ENCODE measurements around the gene NODAL.

Gene NODAL

DNA sequence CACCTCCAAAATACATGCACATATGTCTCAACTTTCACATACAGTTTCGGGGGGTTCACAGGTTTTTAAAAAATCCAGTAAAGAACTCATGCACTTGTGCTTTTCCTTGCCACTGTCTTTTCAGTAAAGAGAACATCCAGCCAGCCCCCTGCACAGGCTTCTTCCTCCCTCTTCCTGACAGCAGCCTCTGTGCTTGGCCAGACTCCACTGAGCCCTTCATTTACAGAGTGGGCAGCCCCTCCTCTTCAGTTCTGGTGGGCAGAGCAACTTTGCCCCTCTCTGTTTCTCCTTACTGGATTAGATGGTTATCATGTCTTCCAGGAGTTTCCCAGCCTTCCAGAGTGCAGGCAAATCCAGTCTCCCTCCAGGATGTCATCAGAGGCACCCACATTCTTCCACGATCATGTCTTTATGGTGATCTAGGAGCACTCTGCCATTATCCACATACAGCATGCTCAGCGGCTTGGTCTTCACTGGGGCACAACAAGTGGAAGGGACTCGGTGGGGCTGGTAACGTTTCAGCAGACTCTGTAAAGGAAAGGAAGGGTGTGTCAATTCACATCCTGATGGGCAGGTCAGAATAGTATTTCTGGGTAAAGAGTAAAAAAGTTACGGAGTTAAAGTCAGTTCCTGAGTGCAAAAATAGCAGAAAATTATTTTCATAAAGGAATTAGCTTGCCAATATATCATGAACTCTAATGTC, 8.8 kb downstream of the NODAL start:
- DNase-seq (ENCODE audit: low spot score): peak; percentile 5

DNA sequence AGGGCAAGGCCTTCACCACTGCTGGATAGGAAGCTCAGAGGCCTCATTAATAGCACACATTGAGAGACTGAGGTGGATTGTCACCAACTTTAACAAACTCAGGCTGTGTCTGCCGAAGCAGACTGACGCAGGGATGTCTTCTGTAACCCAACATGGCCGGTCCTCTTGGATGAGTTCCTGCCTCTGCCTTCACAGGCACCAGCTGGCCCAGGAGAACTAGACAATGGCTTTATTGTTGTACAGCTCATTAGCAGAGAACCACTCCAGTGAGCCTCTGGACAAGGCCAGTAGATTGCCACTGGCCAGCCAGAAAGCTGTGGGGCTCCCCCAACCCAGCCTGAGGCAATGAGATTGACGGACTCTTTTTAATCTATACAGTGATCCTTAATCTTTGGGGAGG, 9.4 kb downstream of the NODAL start:
- no peak for DNase-seq (ENCODE audit: low spot score)

DNA sequence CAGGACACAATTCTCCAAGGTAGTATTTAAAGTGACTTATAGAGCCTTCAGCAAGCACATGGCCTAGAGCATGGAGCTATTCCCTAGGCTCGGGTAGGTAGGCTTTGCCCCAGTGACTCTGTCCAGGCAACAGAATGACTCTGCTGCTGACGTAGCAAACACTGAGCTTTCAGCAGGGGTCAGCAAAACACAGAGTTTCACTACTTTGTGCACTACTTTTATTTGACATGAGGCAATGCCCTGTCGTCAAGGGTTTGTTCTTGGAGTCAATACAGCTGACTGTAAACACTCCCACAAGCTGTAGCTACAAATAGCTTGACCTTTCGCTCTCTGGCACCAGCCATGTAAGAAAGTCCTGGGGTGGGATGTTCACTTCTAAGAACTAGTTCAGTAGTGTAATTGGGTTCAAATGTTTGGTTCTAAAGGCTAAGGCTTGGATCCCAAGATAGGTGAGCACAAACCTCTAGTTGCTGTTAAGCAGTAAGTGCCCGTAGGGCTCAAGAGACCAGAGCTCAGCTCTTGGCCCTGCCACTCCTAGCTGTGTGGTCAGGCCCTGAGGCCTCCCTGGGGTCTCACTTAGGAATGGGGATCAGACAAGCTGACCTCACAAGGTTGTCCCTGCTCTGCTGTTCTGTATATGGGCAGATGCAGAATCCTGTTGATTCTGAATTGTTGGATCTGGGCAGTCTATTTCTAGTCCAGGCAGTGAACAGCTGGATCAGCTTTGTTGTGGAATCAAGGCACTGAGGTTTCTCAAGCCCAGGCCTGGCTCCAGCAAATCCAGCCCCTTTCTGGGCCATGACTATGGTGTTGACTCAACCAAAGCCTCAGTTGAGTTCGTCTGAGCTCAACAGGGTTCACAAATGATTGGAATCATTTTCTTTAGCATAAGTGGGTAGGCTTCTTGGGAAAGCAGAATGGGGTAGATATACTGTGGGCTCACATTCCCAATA, 10.7 kb downstream of the NODAL start:
- no peak for DNase-seq (ENCODE audit: low spot score)

DNA sequence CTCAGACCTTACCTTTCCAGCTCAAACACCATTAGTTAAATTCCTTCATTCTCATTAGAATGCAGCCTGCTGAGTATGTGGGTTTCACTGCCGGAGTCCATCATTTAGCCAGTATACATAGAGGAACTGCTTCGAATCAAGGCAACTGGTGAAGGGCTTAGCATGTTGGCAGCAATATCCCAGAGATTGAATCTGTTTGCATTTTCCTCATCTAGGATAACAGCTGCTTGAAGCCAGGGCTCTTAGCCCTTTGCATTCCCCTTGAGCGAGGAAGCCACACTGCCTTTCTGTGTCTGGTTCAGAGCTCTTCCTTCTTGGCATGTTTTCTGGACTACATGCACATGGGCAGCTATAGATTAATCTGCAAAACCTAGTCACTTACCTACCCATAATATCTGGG, 14.7 kb downstream of the NODAL start:
- DNase-seq (ENCODE audit: low spot score): no peak

DNA sequence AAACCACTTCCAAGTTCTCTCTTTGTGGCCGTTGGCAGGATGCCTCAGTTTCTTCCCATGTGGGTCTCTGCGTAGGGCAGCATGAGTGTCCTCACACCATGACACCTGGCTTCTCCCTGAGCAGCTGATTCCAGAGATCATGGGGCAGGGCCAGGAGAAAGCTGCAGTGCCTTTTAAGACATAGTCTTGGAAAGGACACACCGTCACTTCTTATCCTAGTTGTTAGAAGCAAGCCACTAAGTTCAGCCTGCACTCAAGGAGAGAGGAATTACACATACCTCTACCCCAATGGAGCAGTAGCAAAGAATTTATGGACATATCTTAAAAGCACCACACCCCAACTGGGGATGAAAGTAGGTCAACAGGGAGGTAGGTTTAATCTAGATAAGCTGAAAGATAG, 16.4 kb downstream of the NODAL start:
- no peak for DNase-seq (ENCODE audit: low spot score)

DNA sequence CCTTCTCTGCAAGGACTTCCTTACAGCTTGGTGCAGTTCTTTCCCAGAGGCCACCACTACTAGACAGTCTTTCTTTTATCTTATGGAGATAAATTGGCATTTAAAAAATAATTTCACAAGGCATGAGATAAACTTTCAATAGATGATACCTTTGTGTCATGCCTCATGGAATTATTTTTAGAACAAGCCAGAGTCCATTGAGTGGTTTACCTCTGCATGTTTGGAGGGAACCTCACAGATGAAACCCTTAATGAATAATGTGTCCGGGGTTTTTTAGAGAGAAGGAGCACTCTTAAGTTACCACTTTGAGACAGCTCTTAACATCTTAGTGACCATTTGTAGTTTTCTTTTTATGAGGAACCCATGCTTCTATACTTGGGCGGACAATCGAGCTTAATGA, 17.2 kb downstream of the NODAL start:
- no peak for DNase-seq (ENCODE audit: low spot score)

DNA sequence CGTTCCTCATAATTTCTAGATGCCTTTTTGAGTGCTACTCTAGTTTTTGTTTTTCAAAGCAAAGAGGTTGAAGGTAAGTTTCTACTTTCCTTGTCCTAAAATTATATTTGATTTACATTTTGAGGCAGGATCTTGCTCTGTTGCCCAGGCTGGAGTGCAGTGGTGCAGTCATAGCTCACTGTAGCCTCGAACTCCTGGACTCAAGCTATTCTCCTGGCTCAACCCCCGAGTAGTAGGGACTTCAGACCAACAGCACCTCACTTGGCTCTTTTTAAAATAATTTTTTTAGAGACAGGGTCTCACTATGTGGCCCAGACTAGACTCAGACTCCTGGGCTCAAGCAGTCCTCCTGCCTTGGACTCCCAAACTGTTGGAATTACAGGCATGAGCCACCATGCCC, 22.8 kb downstream of the NODAL start:
- no peak for DNase-seq (ENCODE audit: low spot score)

DNA sequence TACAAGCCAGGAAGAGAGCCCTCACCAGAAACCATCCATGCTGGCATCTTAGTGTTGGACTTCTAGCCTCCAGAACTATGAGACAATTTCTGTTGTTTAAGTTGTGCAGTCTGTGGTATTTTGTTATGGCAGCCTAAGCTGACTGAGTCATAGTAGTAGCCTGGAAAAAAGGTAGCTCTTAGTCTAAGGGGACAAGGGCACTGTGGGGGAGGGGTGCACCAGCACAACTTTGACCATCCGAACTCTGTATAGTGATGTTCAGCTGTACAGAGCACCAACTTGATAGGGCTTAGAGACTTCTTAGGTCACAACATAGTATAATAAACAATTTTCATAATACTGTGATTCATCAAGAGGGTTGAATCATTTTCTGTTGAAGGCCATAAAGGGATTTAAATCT, 23.3 kb downstream of the NODAL start:
- DNase-seq (ENCODE audit: low spot score): no peak

DNA sequence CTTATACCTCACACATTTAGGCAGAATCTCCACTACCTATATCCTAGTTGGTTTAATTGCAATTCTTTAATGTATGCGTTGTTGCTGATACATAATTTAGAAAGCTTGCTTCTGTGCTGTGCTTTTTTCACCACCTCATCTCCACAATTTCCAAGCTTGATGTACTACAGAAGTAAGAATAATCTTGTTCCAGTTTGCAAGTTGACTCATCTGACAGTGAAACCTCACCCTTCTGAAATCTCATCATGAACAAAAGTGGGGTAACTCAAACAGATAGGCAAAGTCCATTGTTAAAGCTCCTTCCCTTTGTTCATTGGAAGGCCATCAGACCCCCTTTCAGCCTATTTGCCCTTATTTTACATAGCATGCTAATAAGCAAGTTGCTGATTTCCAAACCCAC, 23.9 kb downstream of the NODAL start:
- no peak for DNase-seq (ENCODE audit: low spot score)

DNA sequence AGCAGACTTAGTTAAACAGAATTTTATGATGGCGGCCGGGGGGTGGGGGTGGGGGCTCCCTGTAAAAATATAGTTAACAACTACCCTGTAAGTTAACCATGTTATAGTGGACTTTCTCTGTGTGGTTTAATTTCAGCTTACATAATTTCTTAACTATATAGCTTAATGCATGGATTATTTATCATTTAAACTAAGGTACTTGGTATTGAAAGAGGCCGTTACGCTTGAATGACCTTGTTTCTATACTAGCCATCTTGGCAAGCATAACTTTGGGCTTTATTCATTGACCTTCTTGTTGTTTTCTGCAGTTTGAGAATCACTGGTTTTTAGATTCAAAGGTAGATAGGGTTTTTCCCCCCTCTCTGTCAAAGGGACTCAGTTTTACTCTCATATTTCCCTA, 29.1 kb downstream of the NODAL start:
- DNase-seq (ENCODE audit: low spot score): no peak

DNA sequence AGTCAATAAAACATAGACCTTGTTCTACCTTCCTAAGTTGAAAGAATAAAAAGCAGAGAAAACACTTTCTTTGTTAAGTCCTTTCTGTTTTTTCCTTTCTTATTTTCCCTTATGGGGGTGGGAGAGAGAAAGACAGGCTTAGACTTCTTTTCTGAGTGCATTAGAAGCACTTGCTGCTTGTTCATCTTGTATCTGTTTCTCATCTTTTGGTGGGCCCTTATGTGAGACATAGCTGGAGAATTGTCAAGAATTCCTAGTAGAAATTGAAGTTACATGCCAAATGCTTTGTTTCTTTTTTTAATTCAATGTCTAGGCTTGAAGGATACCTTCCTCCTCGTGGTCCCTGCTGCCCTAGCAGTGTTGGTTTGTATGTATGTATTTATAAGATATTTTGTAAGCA, 30.9 kb downstream of the NODAL start:
- no peak for DNase-seq (ENCODE audit: low spot score)

DNA sequence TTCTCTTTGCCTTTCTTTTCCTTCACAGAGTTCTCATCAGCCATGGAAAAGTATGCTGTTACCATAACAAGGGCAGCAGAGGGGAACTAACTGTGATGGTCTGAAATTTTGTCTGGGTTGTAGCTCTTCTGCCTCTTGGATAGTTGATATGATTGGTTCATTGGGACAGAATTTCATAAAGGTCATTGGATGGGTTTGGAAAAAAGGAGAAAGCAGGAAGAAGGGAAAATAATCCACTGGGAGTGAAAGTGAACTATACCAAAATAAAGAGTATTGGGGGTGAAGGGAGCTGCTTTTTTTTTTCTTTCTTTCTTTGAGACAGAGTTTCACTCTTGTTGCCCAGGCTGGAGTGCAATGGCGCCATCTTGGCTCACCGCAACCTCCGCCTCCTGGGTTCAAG, 31.7 kb downstream of the NODAL start:
- DNase-seq (ENCODE audit: low spot score): no peak

DNA sequence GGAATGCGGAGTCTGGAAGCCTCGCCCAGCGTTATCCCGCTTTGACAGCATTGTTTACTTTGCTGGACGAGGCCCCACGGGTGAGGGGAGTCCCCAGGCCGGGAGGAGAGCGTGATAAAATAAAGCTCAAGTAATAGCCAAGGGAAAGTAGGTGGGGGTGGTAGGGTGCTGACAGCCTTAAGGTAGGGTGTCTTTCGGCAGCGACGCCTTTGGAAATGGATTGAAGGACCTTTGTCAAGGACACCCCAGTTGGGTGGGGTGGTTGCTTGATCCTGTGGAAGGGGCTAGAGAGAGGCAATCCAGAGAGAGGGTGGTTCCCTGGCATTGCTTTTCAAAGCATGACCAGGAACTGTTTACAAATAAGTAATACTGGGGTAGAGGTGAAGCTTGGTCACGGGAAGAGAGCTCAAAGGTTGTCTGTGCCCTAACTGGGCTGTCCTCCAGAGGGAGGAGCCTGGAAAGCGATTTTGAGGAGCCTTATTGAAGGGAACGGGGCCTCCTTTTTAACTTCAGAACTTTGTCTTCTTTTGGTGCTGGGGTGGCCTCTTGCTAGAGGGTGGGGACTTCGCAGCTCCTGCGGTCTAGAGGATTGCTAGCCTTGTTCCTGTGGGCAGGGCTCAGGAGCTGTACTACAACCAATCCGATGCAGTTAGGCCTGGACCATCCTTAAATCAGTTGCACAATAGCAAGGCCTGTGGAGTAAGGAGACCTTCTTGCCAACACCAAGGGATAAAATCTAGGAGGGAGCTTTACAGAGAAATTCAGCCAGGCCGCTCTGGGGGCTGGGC, 36.2 kb downstream of the NODAL start:
- peak; percentile 37 for DNase-seq (ENCODE audit: low spot score)

DNA sequence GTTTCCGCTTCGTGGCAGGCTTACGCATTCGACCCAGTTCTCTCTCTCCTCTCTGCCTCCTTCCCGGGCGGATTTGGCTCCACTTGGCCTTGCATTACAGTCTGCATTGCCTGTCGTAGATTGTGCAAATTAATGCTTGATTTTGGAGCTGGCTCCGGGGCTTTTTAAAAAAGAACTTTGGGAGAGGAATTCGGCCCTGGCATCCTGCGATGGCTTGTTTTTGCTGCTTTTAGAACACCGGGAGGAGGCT, 36.8 kb downstream of the NODAL start:
- DNase-seq (ENCODE audit: low spot score): no peak

DNA sequence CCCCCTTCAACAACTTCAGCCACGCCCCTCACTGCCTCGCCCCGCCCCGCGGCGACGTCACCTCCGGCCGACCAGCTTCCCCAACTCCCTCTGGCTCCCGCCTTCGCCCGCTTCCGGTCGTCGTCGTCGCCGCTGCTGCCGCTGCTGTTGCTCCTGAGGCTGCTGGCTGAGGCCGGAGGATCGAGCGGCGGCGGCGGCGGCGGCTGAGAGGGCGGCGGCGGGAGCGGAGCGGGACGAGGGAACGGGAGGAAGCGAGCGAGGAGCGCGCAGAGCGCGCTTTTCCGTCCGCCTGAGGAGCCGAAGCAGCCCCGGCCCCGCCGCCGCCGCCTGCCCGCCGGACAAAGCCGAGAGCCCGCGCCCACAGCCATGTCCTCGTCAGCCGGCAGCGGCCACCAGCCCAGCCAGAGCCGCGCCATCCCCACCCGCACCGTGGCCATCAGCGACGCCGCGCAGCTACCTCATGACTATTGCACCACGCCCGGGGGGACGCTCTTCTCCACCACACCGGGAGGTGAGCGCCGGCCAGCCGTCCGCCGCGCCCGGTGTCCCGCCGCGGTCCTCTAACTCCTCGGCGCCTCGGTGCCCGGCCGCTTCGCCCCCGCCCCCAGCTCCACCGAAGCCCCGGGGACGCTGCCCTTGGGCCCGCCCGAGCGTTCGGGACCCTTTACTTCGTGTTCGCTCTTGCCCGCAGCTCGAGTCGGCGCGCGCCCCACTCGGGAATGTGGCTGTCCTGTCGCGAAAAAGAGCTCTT, 37.3 kb downstream of the NODAL start, which contains the start of gene EIF4EBP2:
Gene EIF4EBP2 (plus strand): TSS at position 110 of the 751 bp plus-strand sequence. CDS start 257 bp downstream, at position 367.
- peak; percentile 97 for DNase-seq (ENCODE audit: low spot score)

DNA sequence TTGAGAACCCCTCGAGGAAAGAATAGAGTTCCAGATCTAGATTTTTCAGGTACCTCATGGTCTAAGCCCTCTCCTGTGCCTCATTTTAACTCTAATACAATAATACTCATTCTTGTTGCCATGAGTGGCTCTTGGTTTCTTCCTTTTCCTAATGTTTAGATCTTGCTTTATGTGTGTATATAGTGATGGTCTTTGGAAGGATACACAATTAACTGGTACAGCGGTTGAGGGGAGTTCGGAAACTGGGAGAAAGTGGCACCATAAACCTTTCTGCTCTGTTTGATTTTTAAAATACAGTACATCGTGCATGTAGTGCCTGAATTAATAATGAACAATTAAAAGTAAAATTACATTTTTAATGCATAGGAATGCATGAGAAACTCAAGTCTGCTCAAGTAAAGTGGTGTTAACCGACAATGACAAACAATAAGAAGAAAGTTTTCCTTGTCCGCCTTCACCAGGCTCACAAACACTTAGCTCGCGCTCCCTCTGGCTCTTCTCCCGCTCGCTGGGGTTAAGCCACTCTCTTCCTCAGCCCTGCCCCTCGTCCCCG, 37.9 kb downstream of the NODAL start:
- DNase-seq (ENCODE audit: low spot score): no peak

DNA sequence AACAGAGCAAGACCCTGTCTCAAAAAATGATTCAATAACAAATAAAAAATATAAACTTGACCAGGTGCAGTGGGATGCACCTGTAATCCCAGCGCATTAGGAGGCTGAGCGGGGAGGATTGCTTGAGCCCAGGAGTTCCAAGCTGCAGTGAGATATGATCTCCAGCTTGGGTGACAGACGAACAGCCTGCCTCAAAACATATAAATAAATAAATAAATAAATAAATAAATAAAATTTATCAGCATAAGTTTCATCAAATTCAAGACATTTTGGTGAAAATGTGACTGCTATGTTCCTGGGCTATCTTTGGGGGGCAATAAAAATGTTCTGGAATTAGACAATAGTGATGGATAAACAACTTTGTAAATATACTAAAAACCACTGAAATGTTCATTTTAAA, 42.3 kb downstream of the NODAL start:
- no peak for DNase-seq (ENCODE audit: low spot score)

DNA sequence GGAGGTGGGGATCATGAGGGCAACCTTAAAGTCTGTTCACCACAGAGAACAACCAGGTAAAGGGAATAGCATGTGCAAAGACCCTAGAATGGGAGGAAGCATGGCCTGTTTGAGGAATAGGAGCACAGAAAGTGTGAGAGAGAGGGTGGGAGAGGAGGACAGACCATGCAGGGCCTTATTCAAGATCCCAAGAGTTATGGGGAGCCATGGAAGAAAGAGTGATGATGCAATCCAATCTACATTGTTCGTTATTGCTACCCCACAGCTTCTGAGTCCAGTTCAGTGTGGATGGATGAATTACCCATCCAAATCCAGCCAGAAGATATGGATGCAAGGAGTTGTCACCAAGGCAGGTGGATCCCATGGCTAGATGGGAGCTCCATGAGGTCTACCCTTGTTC, 45.3 kb downstream of the NODAL start:
- DNase-seq (ENCODE audit: low spot score): no peak

DNA sequence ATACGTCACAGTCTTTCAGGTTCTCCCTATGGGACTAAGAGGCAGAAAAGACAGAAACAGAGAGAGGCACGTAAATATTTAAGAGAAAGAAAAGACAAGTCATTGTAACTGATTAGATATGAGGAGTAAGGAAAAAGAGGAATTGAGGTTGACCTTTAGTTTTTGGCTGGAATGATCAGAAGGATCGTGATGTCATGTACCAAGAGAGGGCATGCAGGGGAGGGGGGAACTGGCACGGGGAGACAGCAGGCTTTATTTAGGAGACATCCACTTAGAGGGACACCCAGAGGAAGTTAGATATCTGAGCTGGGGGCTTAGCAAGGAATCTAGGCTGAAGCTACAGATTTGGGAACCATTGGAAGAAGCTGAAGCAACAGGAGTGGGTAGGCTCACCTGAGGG, 49.8 kb downstream of the NODAL start:
- no peak for DNase-seq (ENCODE audit: low spot score)

Data from CD4-positive, alpha-beta T cell treated with Interleukin-2 at 100 ng/mL for 4 hours (primary cell).